MV-4-11 (cell line): ENCODE results near the gene ZSCAN1.
"Not testable (repeated sequence)": the region's sequence is repeated elsewhere in the genome, so short reads cannot be mapped to it uniquely, and the experiment has no call there.

ENCODE experiments used
- DNase-seq: peaks from one replicate; lab custom pipeline; 2025; lab: John Stamatoyannopoulos, UW

The ZSCAN1 gene, protein sequence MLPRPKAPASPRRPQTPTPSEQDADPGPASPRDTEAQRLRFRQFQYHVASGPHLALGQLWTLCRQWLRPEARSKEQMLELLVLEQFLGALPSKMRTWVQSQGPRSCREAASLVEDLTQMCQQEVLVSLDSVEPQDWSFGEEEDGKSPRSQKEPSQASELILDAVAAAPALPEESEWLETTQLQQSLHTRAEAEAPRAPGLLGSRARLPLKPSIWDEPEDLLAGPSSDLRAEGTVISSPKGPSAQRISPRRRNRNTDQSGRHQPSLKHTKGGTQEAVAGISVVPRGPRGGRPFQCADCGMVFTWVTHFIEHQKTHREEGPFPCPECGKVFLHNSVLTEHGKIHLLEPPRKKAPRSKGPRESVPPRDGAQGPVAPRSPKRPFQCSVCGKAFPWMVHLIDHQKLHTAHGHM

DNA sequence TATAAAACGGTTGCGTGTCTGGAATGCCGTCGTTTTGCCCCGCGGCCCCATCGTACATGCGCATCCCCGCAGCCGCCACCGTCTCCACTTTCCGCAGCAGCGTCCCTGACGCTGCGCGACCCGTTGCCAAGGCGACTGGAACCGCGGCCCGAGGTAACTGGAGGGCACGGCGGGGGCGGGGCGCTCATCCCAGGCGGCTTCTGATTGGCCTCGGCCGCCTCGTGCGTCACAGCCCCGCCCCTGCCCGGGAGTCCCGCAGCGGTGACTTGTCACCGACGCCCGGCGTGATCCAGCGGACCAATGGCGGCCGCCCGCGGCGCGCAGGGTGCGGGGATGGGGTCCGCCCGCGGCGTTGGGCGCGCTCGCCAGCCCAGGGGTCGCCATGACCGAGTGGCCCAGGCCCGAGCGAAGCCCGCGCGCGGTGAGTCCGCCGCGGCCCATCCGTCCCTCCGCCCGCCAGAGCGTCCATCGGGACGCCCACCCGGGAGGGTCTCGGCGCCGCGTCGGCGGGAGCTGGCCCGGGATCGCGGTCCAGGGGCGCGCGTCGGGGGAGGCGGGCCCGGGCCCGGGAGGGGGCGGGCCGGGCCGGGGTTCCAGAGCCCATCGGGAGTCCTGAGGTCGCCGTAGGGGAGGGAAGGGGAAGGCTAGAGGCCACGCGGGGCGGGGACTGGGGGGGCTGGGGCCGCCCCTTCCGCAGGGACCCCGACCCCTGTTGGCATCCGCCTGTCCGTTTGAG, at the start of gene ZSCAN1:
ZSCAN1 (plus strand) TSS at position 285 of the 736 bp plus-strand sequence. CDS start 3,812 bp downstream, outside the sequence.
- DNase-seq = no peak

DNA sequence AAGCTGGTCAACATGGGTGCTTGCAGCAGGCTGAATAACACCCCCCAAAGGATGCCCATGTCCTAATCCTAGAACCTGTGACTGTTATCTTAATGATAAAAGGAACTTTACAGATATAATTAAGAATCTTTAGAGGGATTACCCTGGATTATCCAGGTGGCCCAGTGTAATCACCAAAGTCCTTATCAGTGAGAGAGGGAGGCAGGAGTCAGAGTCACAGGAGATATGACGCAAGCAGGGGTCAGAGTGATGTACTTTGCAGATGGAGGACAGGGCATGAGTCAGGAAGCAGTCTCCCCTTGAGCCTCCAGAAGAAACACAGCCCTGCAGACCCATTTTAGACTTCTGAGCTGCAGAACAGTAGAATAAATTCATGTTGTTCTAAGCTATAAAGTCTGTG, 41.0 kb upstream of the ZSCAN1 start:
- no peak for DNase-seq

DNA sequence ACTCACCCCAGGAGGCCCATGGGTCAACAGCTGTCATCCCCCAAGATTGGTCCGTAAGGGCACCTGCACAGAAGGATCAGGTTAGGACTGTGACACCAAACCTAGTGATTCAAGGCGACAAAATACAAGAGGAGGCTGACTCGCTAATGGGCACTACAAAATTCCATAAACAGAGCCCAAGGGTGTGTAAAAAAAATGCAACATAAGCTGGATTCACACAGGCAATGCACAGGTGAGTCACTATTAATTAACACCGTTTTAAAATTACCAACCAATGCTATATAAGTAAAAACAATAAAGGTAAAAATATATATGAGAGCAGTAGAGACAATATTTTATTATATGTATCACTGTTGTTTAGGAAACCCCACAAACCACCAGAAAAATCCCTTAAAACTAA, 33.1 kb upstream of the ZSCAN1 start:
- no peak for DNase-seq

DNA sequence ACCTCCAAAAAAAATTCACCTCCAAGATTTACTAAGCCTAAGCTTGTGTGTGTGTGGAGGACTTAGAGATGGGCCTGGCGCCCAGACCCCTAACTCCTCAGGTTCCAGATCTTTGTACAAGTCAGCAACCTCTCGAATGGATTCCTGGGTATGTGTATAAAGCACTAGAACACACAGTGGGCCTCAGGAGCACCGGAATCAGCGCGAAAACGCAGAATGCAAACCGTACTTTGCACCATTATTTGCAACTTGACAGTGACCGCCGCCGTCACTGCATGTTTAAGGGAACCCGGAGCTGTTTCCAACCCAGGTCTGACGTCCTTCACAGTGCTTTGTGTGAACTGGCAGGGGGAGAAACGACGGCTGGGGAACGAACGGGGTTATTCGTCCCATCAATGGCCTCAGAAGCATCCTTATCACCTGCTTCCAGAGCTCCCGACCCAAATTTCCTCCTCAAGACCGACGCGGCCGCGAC, 31.9 kb upstream of the ZSCAN1 start:
- no peak for DNase-seq

DNA sequence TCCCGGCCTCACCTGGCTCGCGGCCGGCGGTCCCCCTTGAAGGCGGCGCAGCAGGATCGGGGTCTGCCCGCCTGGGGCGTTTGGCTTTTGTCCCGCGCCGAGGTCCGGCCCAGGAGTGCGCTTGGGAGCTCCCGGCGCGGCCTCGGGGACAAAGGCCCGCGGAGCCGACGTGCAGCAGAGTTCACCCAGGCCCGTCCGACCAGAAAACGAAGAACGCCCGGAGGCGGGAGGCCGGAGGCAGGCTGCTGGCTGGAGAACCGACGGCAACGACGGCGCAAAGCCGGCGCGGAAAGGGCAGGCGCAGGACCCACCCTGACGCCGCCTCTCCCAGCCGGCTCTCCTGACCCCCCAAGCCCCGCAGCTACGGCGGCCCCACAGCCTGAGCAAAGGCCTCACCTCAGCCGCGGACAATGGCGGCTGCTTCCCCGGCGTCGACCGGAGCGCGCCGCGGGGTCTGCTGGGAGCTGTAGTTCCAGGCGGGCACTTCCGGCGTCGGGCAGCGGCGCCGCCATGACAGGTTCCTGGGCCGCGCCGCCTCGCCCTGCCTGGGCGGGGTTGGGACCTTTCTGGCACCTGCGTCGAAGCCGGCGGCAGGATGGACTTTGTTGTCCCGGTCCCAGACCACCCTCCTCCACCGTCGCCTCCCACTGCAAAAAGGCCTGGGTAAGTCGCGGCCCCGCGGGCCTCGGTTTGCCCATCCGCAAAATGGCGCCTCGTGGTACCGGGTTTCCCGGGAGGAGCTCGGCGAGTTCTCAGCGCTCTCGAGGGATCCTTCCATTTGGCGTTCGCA, 31.2 kb upstream of the ZSCAN1 start, which contains the start of gene ZNF606:
ZNF606 (minus strand) TSS at position 437 of the 790 bp plus-strand sequence. CDS start 1,501 bp downstream, outside the sequence.
- peak; percentile 83 for DNase-seq

DNA sequence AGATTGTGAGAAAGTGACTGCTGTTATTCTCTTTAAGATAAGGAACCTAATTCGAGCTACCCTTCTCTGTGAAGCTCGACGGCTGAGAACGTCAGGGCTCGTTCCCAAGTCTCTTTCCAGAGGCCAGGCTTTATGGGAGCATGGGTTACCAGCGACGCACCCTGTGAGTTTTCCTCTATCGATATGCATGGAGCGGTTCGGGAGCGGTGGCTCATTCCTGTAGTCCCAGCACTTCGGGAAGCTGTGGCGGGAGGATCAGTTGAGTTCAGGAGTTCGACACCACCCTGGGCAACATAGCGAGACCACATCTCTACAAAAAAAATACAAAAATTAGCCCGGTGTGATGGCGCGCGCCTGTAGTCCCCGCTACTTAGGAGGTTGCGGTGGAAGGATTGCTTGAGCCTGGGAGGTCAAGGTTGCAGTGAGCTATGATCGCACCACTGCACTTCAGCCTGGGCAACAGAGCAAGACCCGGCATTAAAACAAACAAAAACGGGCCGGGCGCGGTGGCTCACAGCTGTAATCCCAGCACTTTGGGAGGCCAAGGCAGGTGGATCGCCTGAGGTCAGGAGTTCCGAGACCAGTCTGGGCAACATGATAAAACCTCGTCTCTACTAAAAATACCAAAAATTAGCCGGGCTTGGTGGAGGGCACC, 30.5 kb upstream of the ZSCAN1 start:
- DNase-seq = no peak

DNA sequence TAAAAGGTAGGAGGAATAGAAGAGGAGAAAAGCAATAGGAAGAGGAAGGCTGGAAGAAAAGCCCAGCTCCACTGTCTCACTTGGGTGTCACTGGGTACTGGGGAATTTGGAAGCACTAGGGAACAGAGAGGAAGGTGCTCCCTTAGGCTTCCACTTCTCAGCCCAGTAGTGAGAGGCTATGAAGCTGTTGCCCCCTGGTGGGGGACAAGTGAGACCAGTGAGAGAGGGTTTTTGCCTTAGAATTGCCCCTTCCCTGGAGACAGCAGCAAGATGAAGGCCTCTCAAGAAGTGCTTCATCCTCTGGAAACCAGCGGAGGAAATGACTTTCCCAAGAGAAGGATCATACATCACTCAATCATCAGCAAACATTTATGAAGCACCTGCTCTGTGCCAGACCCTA, 26.5 kb upstream of the ZSCAN1 start:
- DNase-seq = no peak

DNA sequence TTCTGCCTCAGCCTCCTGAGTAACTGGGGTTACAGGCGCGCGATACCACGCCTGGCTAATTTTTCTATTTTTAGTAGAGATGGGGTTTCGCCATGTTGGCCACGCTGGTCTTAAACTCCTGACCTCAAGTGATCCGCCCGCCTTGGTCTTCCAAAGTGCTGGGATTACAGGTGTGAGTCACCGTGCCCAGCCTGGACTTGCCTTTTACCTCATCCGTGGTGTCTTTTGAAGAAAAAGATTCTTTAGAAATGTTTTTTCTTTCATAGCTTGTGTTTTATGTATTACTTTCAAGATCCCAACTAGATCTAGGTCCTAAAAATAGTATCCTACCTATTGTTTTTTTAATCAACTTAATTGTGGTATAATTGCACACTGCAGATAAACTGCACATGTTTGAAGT, 24.9 kb upstream of the ZSCAN1 start:
- DNase-seq = not testable (repeated sequence)

DNA sequence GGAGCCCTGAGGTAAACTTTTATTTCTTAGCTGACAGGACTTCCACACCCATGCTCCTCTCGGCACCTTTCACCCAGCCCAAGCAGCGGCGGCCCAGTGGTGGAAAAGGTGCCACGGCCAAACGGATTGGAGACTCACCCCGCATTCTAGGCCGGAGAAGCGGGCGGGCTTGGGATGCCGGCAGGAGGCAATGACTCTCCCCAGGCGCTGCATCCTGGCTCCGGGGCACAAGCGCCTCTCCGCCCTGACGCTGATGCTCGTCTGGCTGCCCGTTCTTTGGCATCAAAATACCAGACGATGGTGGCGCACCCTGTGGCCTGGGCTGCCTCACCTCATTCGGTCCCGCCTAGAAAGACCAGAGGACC, 24.5 kb upstream of the ZSCAN1 start:
- DNase-seq = no peak

DNA sequence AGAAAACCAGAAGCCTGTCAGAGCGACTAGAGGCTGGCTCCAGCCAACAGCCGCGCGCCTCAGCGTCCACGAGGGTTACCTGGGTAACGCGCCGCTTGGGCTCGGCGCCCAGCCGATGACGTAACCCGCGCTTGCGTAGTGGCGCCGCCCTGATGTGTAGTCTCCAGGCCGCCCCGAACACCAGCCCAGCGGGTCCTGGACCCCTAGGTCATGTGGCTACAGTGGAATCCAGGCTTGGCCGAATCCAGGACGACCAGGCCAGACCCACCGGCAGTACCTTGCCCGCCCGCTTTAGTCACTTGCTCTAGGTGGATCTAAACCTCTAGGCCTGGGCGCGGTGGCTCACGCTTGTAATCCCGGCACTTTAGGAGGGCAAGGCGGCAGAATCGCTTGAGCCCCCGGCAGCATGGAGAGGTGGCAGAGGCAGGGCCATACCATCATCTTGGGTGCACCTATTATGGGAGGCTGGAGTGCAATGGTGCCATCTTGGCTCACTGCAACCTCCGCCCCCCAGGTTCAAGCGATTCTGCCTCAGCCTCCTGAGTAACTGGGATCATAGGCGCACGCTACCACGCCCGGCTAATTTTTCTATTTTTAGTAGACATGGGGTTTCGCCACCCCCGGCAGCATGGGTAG, 24.0 kb upstream of the ZSCAN1 start:
- peak; percentile 37 for DNase-seq

DNA sequence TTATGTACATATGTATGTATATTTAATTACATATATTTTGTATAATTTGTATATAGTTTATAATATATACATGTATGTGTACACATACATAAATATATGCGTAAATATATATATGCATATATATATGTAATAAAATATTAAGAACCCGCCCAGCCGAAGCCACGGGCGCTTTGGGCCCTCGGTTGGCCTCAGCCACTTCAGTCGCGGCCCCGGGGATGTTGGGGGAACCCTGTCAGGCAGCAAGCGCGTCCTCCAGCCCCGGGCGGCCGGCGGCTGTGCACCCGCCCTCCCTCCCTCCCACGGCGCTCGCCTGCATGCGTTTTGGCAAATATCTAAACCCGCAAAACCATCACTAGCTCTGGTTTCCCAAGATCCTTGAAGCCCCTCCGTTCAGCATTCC, 23.3 kb upstream of the ZSCAN1 start:
- no peak for DNase-seq

DNA sequence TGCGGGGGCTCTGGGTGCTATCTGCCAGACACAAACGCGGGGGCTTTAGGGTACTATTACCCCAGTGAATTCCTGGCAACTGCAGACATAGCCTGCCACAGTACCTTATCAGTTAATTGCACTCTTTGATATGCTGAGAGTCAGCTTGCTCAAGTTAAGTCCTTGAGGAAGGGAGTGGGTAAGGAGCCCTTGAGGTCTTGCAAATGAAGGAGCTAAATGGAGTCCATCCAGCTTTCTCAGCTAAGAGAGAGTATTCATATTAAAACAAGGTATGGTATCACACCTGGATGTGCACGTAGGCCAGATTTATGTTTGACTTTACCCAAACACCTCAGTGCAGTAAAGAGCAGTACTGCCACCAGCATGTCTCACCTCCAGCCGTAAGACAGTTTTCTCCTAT, 19.7 kb upstream of the ZSCAN1 start:
- DNase-seq = no peak

DNA sequence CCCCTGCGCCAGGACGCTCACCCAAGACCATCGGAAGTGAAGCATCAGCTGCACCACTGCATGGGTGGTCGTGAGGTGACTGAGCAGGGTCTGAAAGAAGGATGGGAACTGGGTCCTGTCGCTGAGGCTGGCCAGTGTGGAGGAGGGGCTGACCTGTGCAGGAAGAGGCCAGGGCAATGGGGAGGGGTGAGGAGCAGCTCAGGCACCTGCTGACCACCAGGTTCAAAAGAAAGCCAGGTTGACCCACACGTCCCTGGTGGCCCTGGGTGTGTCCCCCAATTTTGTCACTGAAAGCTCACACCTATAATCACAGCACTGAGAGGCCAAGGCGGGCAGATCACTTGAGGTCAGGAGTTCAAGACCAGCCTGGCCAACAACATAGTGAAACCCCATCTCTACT, 13.7 kb upstream of the ZSCAN1 start:
- no peak for DNase-seq

DNA sequence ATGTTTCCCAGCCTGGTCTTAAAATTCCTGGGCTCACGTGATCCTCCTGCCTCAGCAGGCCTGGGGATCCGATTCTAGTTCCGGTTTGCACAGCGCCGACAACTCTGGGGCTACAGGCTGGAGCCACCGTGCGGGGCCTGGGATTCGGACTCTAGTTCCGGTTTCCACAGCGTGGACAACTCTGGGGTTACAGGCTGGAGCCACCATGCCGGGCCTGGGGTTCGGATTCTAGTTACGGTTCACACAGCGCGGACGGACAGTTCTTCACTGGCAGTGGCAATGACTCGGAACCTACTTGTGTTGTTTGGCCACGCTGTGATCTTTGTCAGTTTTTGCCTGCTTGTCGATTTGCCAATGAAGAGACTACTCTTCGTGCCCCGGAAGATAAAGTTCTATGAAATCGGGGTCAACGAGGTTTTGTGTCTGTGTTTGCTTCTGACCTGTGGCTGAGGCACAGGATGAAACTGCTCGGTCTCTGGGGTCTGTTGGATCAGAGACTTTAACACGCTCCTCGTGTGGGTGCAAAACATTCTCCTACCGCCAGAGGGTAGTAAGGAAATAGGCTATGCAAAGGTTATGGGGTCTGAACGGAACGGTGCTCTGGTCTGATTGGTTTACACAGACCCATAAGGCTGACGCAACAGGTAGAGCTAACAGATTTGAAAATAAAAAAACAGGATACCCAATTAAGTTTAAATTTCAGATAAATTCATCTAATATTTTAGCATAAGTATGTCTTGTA, 12.1 kb upstream of the ZSCAN1 start:
- no peak for DNase-seq

DNA sequence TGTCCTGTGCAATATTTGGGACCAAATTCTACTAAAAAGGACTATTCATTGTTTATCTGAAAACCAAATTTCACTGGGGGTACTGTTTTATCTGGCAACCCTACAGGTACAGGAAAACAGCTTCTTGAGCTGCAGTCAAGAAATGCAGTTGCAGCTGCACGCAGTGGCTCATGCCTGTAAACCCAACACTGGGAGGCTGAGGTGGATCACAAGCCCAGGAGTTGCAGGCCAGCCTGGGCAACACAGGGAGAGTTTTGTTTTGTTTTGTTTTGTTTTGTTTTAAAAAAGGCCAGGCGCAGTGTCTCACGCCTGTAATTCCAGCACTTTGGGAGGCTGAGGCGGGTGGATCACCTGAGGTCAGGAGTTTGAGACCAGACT, 11.6 kb upstream of the ZSCAN1 start:
- no peak for DNase-seq

DNA sequence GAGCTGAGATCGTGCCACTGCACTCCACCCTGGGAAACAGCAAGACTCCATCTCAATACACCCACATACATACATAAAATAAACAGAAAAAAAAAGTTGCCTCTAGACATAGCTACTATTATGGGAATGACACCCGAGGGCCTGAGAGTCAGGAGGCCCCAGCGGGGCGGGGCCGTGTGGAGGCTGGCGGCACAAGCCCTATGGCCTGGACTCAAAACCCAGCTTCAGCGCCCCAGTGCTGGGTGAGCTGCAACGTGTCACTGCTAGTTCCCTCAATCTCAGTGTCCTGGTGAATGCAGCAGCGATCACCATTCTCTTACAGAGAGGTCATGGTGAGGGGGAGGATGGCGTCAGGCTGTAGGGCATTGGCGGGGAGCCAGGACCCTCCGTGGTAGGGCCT, 9.2 kb upstream of the ZSCAN1 start:
- no peak for DNase-seq

DNA sequence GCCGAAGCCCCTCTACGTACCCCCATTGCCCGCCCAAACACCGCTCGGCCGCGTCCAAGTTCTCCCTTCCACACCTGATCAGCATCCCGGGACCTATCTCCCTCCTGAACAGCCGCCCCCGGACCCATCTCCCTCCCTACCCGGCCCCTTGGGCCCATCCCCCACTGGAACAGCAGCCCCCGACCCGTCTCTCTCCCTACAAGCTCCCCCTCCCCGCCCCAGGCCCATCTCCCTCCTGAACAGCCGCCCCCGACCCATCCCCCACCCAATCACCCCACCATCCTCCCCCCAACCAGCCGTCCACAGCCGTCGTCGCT, 610 bp downstream of the ZSCAN1 start:
- DNase-seq = no peak

DNA sequence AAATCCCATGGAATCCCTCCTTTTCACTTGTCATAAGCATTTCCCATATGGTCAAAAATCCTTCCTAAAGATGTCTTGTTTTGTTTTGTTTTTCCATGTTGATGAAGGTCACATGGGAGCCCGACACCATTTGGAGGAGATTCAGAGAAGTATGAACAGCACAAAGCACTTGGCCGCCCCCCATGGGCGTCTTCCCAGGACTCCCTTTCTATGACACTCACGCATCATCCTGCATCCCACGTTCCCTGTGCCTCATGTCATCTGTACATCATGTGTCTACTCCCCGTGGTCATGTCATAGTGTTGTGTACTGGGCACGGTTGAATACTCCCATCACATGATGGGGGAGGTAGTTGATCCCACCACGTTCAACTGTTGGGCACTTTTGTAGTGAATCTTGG, 2.0 kb downstream of the ZSCAN1 start:
- no peak for DNase-seq

DNA sequence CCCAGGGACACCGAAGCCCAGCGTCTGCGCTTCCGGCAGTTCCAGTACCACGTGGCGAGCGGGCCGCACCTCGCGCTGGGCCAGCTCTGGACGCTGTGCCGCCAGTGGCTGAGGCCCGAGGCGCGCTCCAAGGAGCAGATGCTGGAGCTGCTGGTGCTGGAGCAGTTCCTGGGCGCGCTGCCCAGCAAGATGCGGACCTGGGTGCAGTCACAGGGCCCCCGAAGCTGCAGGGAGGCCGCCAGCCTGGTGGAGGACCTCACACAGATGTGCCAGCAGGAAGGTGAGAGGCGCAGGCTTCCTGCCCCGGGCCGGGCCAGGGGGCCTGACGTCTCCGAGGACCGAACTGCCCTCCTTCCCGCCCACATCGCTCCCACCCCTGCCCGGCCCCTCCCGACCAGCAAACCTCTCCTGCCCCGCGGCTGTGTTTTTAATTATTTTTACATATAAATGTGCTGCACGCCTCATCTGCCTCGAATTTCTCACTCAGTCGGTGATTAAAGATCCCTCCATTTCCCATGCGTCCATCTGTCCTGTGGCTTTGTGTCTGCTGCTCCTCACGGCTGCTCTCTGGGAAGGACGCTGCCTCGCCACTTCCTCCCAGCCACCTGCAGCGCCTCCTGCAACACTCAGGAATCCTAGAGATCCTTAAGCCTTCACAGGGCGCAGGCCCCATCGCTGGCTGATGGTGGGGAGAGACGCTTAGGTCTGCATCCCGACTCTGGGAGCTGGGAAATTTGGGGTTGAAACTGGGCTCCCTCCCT, 4.3 kb downstream of the ZSCAN1 start:
- DNase-seq = no peak

DNA sequence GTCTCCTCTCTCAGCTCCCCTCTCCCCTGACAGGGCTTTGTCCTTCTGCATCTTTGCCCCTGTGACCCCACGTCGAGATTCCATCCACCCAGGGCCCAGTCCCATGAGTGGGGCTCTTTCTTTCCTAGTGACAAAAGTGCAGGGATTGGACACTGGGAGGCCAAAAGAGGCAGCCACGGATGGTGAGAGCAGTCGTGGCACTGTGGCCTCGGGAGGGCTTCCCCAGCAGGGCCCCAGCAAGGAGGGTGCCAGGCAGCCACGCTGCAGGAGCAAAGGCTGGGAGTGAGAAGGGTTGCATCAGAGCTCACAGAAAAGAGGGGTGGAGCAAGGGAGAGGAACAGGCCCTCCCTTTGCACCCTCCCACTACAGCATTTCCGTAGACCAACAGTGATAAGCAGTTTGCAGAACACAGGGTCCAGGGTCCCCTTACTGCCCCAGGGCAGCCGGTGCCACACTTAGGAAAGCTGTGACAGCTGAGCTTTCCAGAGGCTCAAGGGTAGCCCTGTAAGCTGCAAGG, 4.9 kb downstream of the ZSCAN1 start:
- no peak for DNase-seq
